AG04450 (cell line): ENCODE measurements around the gene ERMN. TPM values are rescaled to one million over a fixed set of nuclear protein-coding genes. Genes with fewer than 3 reads are reported as not detected.

Experiments used
- CTCF ChIA-PET: fragments of 300-600, 350-600 bp; formaldehyde crosslinking; extraction: SDS; loops from one replicate; lab custom pipeline; 2022; ENCODE audit warnings: antibody characterized with exemption, inconsistent platforms; lab: Charles Lee
- POLR2A ChIA-PET: fragments of 350-600 bp; formaldehyde crosslinking; extraction: SDS; loops from one replicate; lab custom pipeline; 2021; ENCODE audit warnings: antibody characterized with exemption, inconsistent platforms; lab: Yijun Ruan, JAX
- DNase-seq: peaks from one replicate; pipeline ENCODE4 v3.0.0-alpha.2; 2011; ENCODE audit warnings: low read depth, low spot score
- H3K27ac ChIP-seq: one replicate; pipeline ENCODE4 v1.5.1; 2012; ENCODE audit warnings: low read depth, low read length, control low read depth
- H3K27me3 ChIP-seq: one replicate; pipeline ENCODE4 v1.6.0; 2012; ENCODE audit warnings: low read length; ENCODE audit not compliant: control insufficient read depth, insufficient read depth
- H3K4me3 ChIP-seq: 2 replicates; pipeline ENCODE4 v1.5.1; 2011; ENCODE audit warnings: mild to moderate bottlenecking, low read depth, low read length, control low read depth
- H3K9me3 ChIP-seq: 2 replicates; pipeline ENCODE4 v1.5.1; 2012; ENCODE audit warnings: low read length; ENCODE audit not compliant: control insufficient read depth, insufficient read depth
- CTCF ChIP-seq: IDR thresholded peaks from 2 replicates; pipeline ENCODE4 v1.5.1; 2011; ENCODE audit warnings: low read depth, low read length, control low read depth, inconsistent platforms
- polyA plus RNA-seq: library from polyadenylated mRNA; depleted of rRNA; stranded (reverse); fragments of >200 nt; gene quantifications from 2 replicates; pipeline ENCODE4 v1.2.3, GENCODE V29; 2011

Gene ERMN
- polyA plus RNA-seq, 1 experiment = not detected

- POLR2A ChIA-PET = no interaction called here
- DNase-seq = no peak
- Histone ChIP-seq H3K4me3 (no peak overlapping the region), H3K9me3 (no peaks in the 10 kb centered on the region), H3K27ac (no peak overlapping the region), H3K27me3 (no peaks in the 10 kb centered on the region)
- CTCF ChIA-PET = interaction anchor here (0.5 to 6.4 kb wide), 27 partner anchors 9 to 1953 kb away, joined by 3 to 193 read pairs (median 4); partner anchors contain the start of gene GALNT5
- TF ChIP-seq CTCF = no peak
Measured at GRCh38 chr2:157326698-157327097, 1.1 kb upstream of the ERMN start.

- H3K27ac ChIP-seq = no peak overlapping the region
- ChIA-PET POLR2A (no interaction called here), CTCF (interaction anchor here (6.4 kb wide), 2 partner anchors 13 to 20 kb away, joined by 166 to 193 read pairs; no protein-coding TSS in a partner anchor)
- DNase-seq = no peak
- H3K4me3 ChIP-seq = no peak overlapping the region
- H3K27me3 ChIP-seq = no peaks in the 10 kb centered on the region
- H3K9me3 ChIP-seq = no peaks in the 10 kb centered on the region
- no peak for TF ChIP-seq CTCF
Measured at GRCh38 chr2:157324331-157324843, 1.2 kb downstream of the ERMN start.

- Histone ChIP-seq H3K27me3 (no peaks in the 10 kb centered on the region), H3K9me3 (no peaks in the 10 kb centered on the region), H3K4me3 (no peak overlapping the region), H3K27ac (no peak overlapping the region)
- ChIA-PET CTCF (interaction anchor here (6.4 kb wide), 2 partner anchors 14 to 18 kb away, joined by 166 to 193 read pairs; no protein-coding TSS in a partner anchor), POLR2A (interaction anchor here (0.5 kb wide), 1 partner anchor 89 kb away, joined by 5 read pairs; no protein-coding TSS in a partner anchor)
- no peak for TF ChIP-seq CTCF
- no peak for DNase-seq
Measured at GRCh38 chr2:157322432-157322831, 3.2 kb downstream of the ERMN start.

GRCh38 chr2:157321466-157321865 lies 4.2 kb downstream of the ERMN start:
- Histone ChIP-seq H3K4me3 (no peak overlapping the region), H3K27me3 (no peaks in the 10 kb centered on the region), H3K9me3 (no peaks in the 10 kb centered on the region), H3K27ac (no peak overlapping the region)
- ChIA-PET CTCF (interaction anchor here (0.7 to 4.1 kb wide), 3 partner anchors 15 to 22 kb away, joined by 3 to 35 read pairs (median 7); no protein-coding TSS in a partner anchor), POLR2A (no interaction called here)
- no peak for DNase-seq
- TF ChIP-seq CTCF = no peak

GRCh38 chr2:157320409-157320808 lies 5.2 kb downstream of the ERMN start:
- DNase-seq = no peak
- TF ChIP-seq CTCF = no peak
- ChIA-PET CTCF (interaction anchor here (0.7 to 4.1 kb wide), 3 partner anchors 16 to 21 kb away, joined by 3 to 35 read pairs (median 7); no protein-coding TSS in a partner anchor), POLR2A (interaction anchor here (0.7 kb wide), 1 partner anchor 63 kb away, joined by 3 read pairs; the partner anchor contains the start of gene GALNT5)
- no peak overlapping the region for H3K27ac ChIP-seq
- H3K4me3 ChIP-seq = no peak overlapping the region
- H3K27me3 ChIP-seq = no peaks in the 10 kb centered on the region
- no peaks in the 10 kb centered on the region for H3K9me3 ChIP-seq
